IMR-90 (cell line): ENCODE measurements around the gene LILRA6. TPM values are rescaled to one million over a fixed set of nuclear protein-coding genes. Genes with fewer than 3 reads are reported as not detected.

Experiments
- ATAC-seq: fragments of 200-7000 bp; cut with Tn5 transposase; 2 replicates; pipeline ENCODE4 v1.9.1; 2020; ENCODE audit warnings: low read depth, mild to moderate bottlenecking, moderate library complexity
- BruUV-seq: library from RNA; stranded (reverse); fragments of 400-500 nt; replicated peaks from 2 replicates; lab custom pipeline; 2021; lab: Mats Ljungman, UMichigan
- CTCF ChIA-PET: fragments of 300-600 bp; formaldehyde crosslinking; extraction: SDS; loops from one replicate; lab custom pipeline; 2021; ENCODE audit warnings: antibody characterized with exemption; lab: Yijun Ruan, JAX
- POLR2A ChIA-PET: fragments of 300-600 bp; sonication (Branson Sonifier 250); formaldehyde crosslinking; loops from one replicate; lab custom pipeline; 2022; ENCODE audit warnings: antibody characterized with exemption; ENCODE audit not compliant: unreplicated experiment; lab: Charles Lee
- DNase-seq: peaks from one replicate; pipeline ENCODE4 v3.0.0; 2013
- H2AFZ ChIP-seq: replicated peaks from 2 replicates; pipeline ENCODE3; 2013; ENCODE audit warnings: low read length, mild to moderate bottlenecking; ENCODE audit not compliant: poor library complexity
- H2AK5ac ChIP-seq: 2 replicates; pipeline ENCODE4 v1.6.1; 2013; ENCODE audit warnings: low read depth, low read length, inconsistent platforms
- H2AK9ac ChIP-seq: replicated peaks from 2 replicates; pipeline ENCODE3; 2013; ENCODE audit warnings: mild to moderate bottlenecking, low read depth, low read length, moderate library complexity; ENCODE audit not compliant: poor library complexity
- H2BK120ac ChIP-seq: 2 replicates; pipeline ENCODE4 v1.6.1; 2013; ENCODE audit warnings: low read depth, low read length, inconsistent platforms
- H2BK15ac ChIP-seq: 3 replicates; pipeline ENCODE4 v1.6.1; 2013; ENCODE audit warnings: low read depth, low read length, inconsistent platforms
- H2BK20ac ChIP-seq: 2 replicates; pipeline ENCODE4 v1.6.1; 2013; ENCODE audit warnings: low read depth, mild to moderate bottlenecking, inconsistent platforms, low read length, moderate library complexity
- H2BK5ac ChIP-seq: 2 replicates; pipeline ENCODE4 v1.6.1; 2013; ENCODE audit warnings: mild to moderate bottlenecking, low read depth, low read length, inconsistent platforms; ENCODE audit not compliant: poor library complexity, severe bottlenecking
- H3K14ac ChIP-seq: replicated peaks from 2 replicates; pipeline ENCODE4 v1.6.1; 2013; ENCODE audit warnings: low read depth, low read length, inconsistent platforms
- H3K18ac ChIP-seq: 2 replicates; pipeline ENCODE4 v1.6.1; 2013; ENCODE audit warnings: low read depth, low read length, control low read depth
- H3K23ac ChIP-seq: 2 replicates; pipeline ENCODE4 v1.6.1; 2013; ENCODE audit warnings: low read depth, low read length, inconsistent platforms
- H3K27ac ChIP-seq: 2 replicates; pipeline ENCODE4 v1.5.1; 2013; ENCODE audit warnings: mild to moderate bottlenecking, control low read depth, low read length; ENCODE audit not compliant: insufficient read depth
- H3K27me3 ChIP-seq: 2 replicates; pipeline ENCODE4 v1.6.1; 2013; ENCODE audit warnings: low read length; ENCODE audit not compliant: control insufficient read depth, insufficient read depth
- H3K36me3 ChIP-seq: 2 replicates; pipeline ENCODE4 v1.6.1; 2013; ENCODE audit warnings: low read length, mixed read lengths; ENCODE audit not compliant: control insufficient read depth, insufficient read depth
- H3K4ac ChIP-seq: 2 replicates; pipeline ENCODE4 v1.6.1; 2013; ENCODE audit warnings: low read depth, low read length, inconsistent platforms
- H3K4me1 ChIP-seq: 2 replicates; pipeline ENCODE4 v1.6.1; 2013; ENCODE audit warnings: low read length, mixed read lengths; ENCODE audit not compliant: control insufficient read depth, insufficient read depth
- H3K4me2 ChIP-seq: 2 replicates; pipeline ENCODE4 v1.6.1; 2013; ENCODE audit warnings: low read depth, mild to moderate bottlenecking, control low read depth, low read length, moderate library complexity
- H3K4me3 ChIP-seq: 2 replicates; pipeline ENCODE4 v1.5.1; 2013; ENCODE audit warnings: low read depth, mild to moderate bottlenecking, control low read depth, low read length, moderate library complexity; ENCODE audit not compliant: insufficient read depth
- H3K56ac ChIP-seq: 2 replicates; pipeline ENCODE4 v1.6.1; 2013; ENCODE audit warnings: low read length, inconsistent platforms; ENCODE audit not compliant: insufficient read depth; ENCODE audit errors: extremely low read depth
- H3K79me1 ChIP-seq, 2 experiments: 2 replicates each; pipeline ENCODE4 v1.6.1; 2013; ENCODE audit warnings: low read length in 2 of 2, inconsistent platforms in 1 of 2, low read depth in 1 of 2
- H3K9ac ChIP-seq: 2 replicates; pipeline ENCODE4 v1.6.1; 2013; ENCODE audit warnings: low read depth, low read length, control low read depth
- H3K9me1 ChIP-seq: 2 replicates; pipeline ENCODE4 v1.6.1; 2013; ENCODE audit warnings: low read length, inconsistent platforms; ENCODE audit not compliant: insufficient read depth
- H3K9me3 ChIP-seq: 2 replicates; pipeline ENCODE4 v1.6.1; 2013; ENCODE audit warnings: low read length; ENCODE audit not compliant: control insufficient read depth, insufficient read depth
- H4K20me1 ChIP-seq: 2 replicates; pipeline ENCODE4 v1.6.1; 2013; ENCODE audit warnings: low read length, inconsistent platforms; ENCODE audit not compliant: insufficient read depth
- H4K5ac ChIP-seq: 2 replicates; pipeline ENCODE4 v1.6.1; 2013; ENCODE audit warnings: mild to moderate bottlenecking, low read depth, low read length, control low read depth
- H4K8ac ChIP-seq, 2 experiments: 2 replicates each; pipeline ENCODE4 v1.6.1; 2013; ENCODE audit warnings: low read depth in 2 of 2, low read length in 2 of 2, control low read depth in 1 of 2, inconsistent platforms in 1 of 2
- H4K91ac ChIP-seq: 2 replicates; pipeline ENCODE4 v1.6.1; 2013; ENCODE audit warnings: low read depth, low read length, inconsistent platforms; ENCODE audit not compliant: insufficient read depth
- BHLHE40 ChIP-seq: fragments of 150-350 bp; IDR thresholded peaks from 2 replicates; pipeline ENCODE4 v1.6.1; 2016; ENCODE audit warnings: mild to moderate bottlenecking, low read depth, low read length
- CEBPB ChIP-seq: IDR thresholded peaks from 2 replicates; pipeline ENCODE4 v1.6.1; 2012; ENCODE audit warnings: low read depth, low read length, improper control_type of control experiment
- FOS ChIP-seq: fragments of 150-350 bp; IDR thresholded peaks from 2 replicates; pipeline ENCODE4 v1.6.1; 2016; ENCODE audit warnings: low read depth, low read length
- MAZ ChIP-seq: IDR thresholded peaks from 2 replicates; pipeline ENCODE4 v1.6.1; 2012; ENCODE audit warnings: low read depth, mild to moderate bottlenecking, low read length, improper control_type of control experiment, moderate library complexity, borderline replicate concordance
- MXI1 ChIP-seq: IDR thresholded peaks from 2 replicates; pipeline ENCODE4 v1.6.1; 2012; ENCODE audit warnings: low read depth, mild to moderate bottlenecking, low read length, moderate library complexity, borderline replicate concordance
- NFE2L2 ChIP-seq: fragments of 150-350 bp; IDR thresholded peaks from 2 replicates; pipeline ENCODE4 v1.6.1; 2016; ENCODE audit warnings: low read depth, mild to moderate bottlenecking, low read length
- POLR2A ChIP-seq: IDR thresholded peaks from 2 replicates; pipeline ENCODE4 v1.6.1; 2012; ENCODE audit warnings: mild to moderate bottlenecking, low read depth, low read length
- RAD21 ChIP-seq: IDR thresholded peaks from 2 replicates; pipeline ENCODE4 v1.6.1; 2012; ENCODE audit warnings: low read length, improper control_type of control experiment
- RCOR1 ChIP-seq: IDR thresholded peaks from 2 replicates; pipeline ENCODE4 v1.6.1; 2012; ENCODE audit warnings: mild to moderate bottlenecking, low read length, improper control_type of control experiment; ENCODE audit not compliant: insufficient replicate concordance
- WGBS, 2 experiments: methylation state at CpG; one replicate each; pipeline versions ENCODE4 v1.1.5 to v1.1.7; 2013; ENCODE audit warnings: missing lambda C conversion rate in 2 of 2; ENCODE audit not compliant: insufficient read length in 1 of 2; ENCODE audit errors: extremely low coverage in 2 of 2; 5-methylcytosine and 5-hydroxymethylcytosine counted together
- dilution Hi-C: fragments of 300-500 bp; cut with HindIII; formaldehyde crosslinking; loops from one replicate; pipeline ENCODE4 v1.14.3; 2018; ENCODE audit warnings: low sequenced_read_pairs; ENCODE audit not compliant: unreplicated experiment
- in situ Hi-C: fragments of 300-500 bp; cut with MboI; formaldehyde crosslinking; loops from 3 replicates; pipeline ENCODE4 v1.14.3; 2019; ENCODE audit warnings: low sequenced_read_pairs, inconsistent platforms, mixed read lengths
- intact Hi-C: fragments of 100-400 bp; cut with micrococcal nuclease; formaldehyde crosslinking; loops from 2 replicates; pipeline ENCODE4 v1.10.0; 2022
- polyA plus RNA-seq, 3 experiments: library from polyadenylated mRNA; depleted of rRNA; stranded (reverse); fragments of >200 nt; gene quantifications; 2 replicates each; pipeline ENCODE4 v1.2.3, GENCODE V29; 2012; ENCODE audit warnings: low replicate concordance in 1 of 3
- total RNA-seq: library from RNA; depleted of rRNA; stranded (reverse); fragments of >200 nt; gene quantifications from 2 replicates; pipeline ENCODE4 v1.2.3, GENCODE V29; 2012
- TF ChIP-seq, protein P1 (sequence below): conservative IDR thresholded peaks from 2 replicates; pipeline ENCODE4 v1.5.1; 2012; ENCODE audit warnings: mild to moderate bottlenecking, low read depth, low read length, improper control_type of control experiment
- TF ChIP-seq, protein P2 (sequence below): fragments of 150-350 bp; IDR thresholded peaks from 2 replicates; pipeline ENCODE4 v1.6.1; 2017; ENCODE audit warnings: mild to moderate bottlenecking, antibody characterized with exemption, low read length, low read depth

Gene LILRA6
- total and polyA plus RNA-seq, 2 of the 4 experiments (the other 2 are of a cell fraction) = not detected

DNA sequence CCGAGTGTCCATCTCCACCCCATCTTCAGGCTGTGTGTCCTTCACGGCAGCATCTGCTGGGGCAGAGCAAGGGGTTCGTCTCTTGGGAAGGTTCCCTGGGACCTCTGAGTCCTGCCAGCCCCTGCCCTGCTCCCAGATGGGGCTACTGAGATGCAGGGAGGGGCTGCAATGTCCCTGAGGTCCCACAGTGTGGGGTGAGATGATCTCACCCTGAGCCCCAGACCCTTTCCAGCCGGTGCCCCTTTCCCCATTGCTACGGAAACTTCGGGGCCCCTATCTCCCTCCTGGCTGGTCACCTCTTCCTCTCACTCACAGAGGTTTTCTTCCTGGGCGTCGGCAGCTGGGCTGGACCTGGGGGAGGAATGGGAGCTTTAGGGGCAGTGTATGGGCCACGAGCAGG, 33.4 kb upstream of the LILRA6 start:
- Histone ChIP-seq H2AFZ (no peak overlapping the region), H3K9me3 (no peaks in the 10 kb centered on the region), H2BK15ac (no peak overlapping the region), H3K4me3 (no peak overlapping the region), H2AK5ac (no peak overlapping the region), H3K56ac (no peak overlapping the region), H2BK120ac (no peak overlapping the region), H3K4me2 (no peak overlapping the region), H3K36me3 (no peaks in the 10 kb centered on the region), H3K27me3 (no peaks in the 10 kb centered on the region; the same call in 1 of the 2 replicates), H3K9me1 (no peaks in the 10 kb centered on the region), H3K9ac (no peak overlapping the region), H3K14ac (no peak overlapping the region), H3K18ac (no peak overlapping the region), H2AK9ac (no peak overlapping the region), H2BK5ac (no peak overlapping the region), H4K5ac (no peak overlapping the region), H3K4ac (no peak overlapping the region), H2BK20ac (no peak overlapping the region), H4K91ac (no peak overlapping the region), H3K4me1 (no peaks in the 10 kb centered on the region), H3K27ac (no peak overlapping the region), H4K8ac (no peak overlapping the region), H3K23ac (no peak overlapping the region), H3K79me1 (no peaks in the 10 kb centered on the region), H4K20me1 (no peaks in the 10 kb centered on the region)
- CTCF ChIA-PET = no interaction called here
- POLR2A ChIA-PET = no interaction called here
- intact Hi-C loops (no loop called here), in situ Hi-C loops (no loop called here), dilution Hi-C loops (no loop called here)
- DNase-seq (no peak), ATAC-seq (no peak)
- TF ChIP-seq CEBPB (no peak), MAZ (no peak), MXI1 (no peak), POLR2A (no peak), NFE2L2 (no peak), RAD21 (no peak), RCOR1 (no peak), FOS (no peak), BHLHE40 (no peak)
- TF ChIP-seq, protein P1, sequence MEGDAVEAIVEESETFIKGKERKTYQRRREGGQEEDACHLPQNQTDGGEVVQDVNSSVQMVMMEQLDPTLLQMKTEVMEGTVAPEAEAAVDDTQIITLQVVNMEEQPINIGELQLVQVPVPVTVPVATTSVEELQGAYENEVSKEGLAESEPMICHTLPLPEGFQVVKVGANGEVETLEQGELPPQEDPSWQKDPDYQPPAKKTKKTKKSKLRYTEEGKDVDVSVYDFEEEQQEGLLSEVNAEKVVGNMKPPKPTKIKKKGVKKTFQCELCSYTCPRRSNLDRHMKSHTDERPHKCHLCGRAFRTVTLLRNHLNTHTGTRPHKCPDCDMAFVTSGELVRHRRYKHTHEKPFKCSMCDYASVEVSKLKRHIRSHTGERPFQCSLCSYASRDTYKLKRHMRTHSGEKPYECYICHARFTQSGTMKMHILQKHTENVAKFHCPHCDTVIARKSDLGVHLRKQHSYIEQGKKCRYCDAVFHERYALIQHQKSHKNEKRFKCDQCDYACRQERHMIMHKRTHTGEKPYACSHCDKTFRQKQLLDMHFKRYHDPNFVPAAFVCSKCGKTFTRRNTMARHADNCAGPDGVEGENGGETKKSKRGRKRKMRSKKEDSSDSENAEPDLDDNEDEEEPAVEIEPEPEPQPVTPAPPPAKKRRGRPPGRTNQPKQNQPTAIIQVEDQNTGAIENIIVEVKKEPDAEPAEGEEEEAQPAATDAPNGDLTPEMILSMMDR = no peak
- TF ChIP-seq, protein P2, sequence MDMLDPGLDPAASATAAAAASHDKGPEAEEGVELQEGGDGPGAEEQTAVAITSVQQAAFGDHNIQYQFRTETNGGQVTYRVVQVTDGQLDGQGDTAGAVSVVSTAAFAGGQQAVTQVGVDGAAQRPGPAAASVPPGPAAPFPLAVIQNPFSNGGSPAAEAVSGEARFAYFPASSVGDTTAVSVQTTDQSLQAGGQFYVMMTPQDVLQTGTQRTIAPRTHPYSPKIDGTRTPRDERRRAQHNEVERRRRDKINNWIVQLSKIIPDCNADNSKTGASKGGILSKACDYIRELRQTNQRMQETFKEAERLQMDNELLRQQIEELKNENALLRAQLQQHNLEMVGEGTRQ = no peak
- WGBS, 2 experiments = no CpG with 5 or more reads among the region's 9 CpGs
- no TSS peak for BruUV-seq
